ENCODE results near the gene MXD1.

The MXD1 gene

GRCh38 chr2:69977186-69977585, 62.3 kb downstream of the MXD1 start:
- no peak for DNase-seq (ENCODE audit: low spot score)

GRCh38 chr2:69977906-69978482, 63.1 kb downstream of the MXD1 start:
- DNase-seq (ENCODE audit: low spot score): no peak

- DNase-seq (ENCODE audit: low spot score): no peak
Measured at GRCh38 chr2:69979902-69980807, 65.2 kb downstream of the MXD1 start.

DNA sequence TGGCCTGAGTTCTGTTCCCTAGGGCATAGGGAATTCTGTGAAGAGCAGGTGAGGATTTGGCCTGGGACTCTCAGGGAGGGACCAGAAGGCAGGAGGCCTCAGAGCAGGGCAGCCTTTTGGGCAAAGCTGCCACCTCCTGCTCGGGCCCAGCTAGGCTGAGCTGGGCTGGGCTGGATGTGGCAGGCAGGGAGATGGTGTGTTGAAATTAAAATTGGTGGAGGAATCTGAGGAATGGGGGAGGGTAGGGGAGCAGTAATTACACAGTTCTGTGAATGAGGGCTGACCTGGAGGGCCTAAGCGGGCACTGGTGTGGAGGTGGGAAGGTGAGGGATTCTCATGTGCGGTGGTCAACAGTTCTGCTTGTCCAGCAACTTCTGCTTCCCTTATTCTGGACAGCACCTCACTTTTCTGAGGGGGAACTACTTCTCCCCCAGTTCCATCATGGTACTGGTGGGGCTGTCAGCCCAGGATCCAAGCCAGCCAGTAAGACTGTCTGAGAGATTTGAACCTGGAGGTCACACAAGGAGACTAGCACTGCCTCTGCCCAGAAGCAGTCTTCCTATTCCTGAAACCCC, 68.6 kb downstream of the MXD1 start:
- DNase-seq (ENCODE audit: low spot score): no peak

- no peak for DNase-seq (ENCODE audit: low spot score)
Measured at GRCh38 chr2:69985216-69985615, 70.3 kb downstream of the MXD1 start.

GRCh38 chr2:69985688-69986087, 70.8 kb downstream of the MXD1 start:
- DNase-seq (ENCODE audit: low spot score): no peak

- DNase-seq (ENCODE audit: low spot score): no peak
Measured at GRCh38 chr2:69986691-69987090, 71.8 kb downstream of the MXD1 start.

- DNase-seq (ENCODE audit: low spot score): no peak
Measured at GRCh38 chr2:69988086-69988635, 73.3 kb downstream of the MXD1 start.

DNA sequence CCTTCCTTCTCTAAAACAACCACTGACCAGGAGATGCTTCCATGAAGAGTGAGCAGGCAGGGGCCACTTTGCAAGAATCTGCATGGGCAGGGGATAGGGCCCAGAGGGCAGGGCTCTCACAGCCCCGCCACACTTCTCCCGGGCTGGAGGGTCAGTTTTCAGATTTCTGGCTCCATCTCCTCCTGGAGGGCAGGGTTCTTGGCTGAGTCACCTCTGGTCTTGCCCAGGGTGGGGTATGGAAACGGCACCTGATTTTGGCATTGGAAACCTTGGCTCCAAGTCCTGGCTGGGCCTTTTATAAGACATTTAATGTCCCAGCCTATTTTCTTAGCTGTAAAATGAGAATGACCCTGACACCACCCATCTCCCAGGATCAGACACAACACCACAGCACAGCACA, 74.1 kb downstream of the MXD1 start:
- no peak for DNase-seq (ENCODE audit: low spot score)

DNA sequence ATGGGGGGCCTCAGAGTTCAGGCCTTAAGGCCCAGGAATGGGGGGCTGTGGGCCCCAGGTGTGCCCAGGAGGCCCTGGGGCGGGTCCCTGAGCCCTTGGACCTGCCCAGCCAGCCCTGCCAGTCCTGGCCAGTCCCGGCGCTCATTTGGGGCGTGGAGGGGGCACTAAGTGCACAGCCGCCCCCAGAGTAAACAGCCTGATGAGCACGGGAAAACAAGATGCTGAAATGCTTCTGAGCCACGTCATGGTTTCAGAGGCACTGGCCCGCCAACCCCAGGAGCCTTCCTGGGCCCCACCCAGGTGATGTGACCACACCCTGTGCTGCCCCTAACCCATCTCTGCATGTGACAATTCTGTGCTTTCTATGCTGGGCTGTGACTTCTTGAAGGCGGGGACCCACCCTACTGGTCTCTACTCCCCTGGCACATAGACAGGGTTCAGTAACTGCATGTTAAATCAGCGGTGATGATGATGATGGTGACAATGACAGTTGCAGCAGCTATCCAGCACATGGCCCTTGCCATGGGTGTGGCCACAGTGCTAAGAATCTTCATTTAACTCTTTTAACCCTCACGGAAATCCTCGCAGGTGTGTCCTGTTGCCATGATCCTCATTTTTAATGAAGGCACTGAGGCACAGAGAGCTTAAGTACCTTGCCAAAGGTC, 74.7 kb downstream of the MXD1 start:
- no peak for DNase-seq (ENCODE audit: low spot score)

Measured in activated CD4-positive, alpha-beta T cell treated with anti-CD3 and anti-CD28 coated beads, Interleukin-2, Interleukin-4, amounts not matched to agents 100 ng/mL and 50 ng/mL, durations not matched to agents 16 hours and 8 hours (primary cell).